AG20443 (cell line): Measurements from ENCODE around the gene SFSWAP.
"Not testable (repeated sequence)": the region's sequence is repeated elsewhere in the genome, so short reads cannot be mapped to it uniquely, and the experiment has no call there.

Source experiments
- DNase-seq: peaks from one replicate; pipeline ENCODE4 v3.0.0; 2012; ENCODE audit warnings: low spot score, mixed read lengths

SFSWAP gene

DNA sequence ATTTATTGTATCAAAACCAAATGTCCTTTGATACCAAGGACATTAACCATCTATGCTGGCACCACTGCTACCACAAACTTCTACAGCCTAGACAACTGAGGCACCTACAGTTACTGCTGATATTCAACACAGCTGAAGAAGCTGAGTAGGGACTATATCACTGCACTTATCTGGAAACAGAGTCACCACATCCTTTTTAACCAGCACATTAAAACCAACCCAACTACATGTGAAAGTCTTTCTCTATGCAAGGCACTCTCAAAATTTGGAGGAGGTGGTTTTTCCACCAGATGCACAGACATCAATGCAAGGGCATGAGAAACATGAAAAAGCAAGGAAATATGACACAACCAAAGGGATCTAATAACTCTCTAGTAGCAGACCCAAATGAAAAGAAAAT, 7.7 kb upstream of the SFSWAP start:
- no peak for DNase-seq

DNA sequence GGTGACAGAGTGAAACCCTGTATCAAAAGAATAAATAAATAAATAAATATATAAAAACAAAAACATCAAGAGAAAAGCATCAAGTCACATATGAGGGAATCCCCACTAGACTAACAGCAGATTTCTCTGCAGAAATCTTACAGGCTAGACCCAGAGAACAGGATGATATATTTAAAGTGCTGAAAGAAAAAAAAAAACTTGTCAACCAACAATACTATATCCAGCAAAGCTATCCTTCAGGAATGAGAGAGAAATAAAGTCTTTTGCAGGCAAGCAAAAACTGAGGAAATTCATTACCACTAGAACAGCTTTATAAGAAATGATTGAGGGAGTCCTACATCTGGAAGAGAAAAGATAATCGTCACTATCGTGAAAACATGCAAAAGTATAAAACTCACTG, 6.4 kb upstream of the SFSWAP start:
- no peak for DNase-seq

DNA sequence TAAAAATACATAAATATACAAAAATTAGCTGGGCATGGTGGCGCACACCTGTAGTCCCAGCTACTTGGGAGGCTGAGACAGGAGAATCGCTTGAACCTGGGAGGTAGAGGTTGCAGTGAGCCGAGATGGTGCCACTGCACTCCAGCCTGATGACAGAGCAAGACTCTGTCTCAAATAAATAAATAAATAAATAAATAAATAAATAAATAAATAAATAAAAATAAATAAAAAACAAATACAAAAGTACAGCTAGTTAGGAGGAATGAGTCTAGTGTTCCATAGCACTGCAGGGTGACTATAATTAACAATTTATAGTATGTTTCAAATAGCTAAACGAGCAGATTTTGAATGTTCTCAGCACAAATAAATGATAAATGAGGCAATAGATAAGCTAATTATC, 4.2 kb upstream of the SFSWAP start:
- not testable (repeated sequence) for DNase-seq

DNA sequence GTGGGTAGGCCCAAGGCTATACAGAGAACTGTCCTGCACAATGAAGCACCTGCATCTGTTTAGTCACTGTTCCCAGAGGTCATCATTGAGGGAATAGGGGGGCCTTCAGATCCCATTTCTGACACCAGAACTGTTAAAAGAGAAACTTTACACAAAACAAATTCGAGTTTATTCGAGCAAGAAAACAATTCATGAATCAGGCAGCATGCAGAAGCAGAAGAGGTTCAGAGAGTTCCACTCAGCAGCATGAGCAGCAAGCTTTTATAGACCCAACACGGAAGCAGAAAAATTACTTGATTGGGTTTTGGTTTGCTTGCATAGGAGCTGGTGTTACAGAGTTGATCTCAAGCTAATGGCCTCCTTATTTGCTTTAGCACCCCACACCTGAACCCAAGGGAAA, 1.7 kb upstream of the SFSWAP start:
- DNase-seq = no peak

DNA sequence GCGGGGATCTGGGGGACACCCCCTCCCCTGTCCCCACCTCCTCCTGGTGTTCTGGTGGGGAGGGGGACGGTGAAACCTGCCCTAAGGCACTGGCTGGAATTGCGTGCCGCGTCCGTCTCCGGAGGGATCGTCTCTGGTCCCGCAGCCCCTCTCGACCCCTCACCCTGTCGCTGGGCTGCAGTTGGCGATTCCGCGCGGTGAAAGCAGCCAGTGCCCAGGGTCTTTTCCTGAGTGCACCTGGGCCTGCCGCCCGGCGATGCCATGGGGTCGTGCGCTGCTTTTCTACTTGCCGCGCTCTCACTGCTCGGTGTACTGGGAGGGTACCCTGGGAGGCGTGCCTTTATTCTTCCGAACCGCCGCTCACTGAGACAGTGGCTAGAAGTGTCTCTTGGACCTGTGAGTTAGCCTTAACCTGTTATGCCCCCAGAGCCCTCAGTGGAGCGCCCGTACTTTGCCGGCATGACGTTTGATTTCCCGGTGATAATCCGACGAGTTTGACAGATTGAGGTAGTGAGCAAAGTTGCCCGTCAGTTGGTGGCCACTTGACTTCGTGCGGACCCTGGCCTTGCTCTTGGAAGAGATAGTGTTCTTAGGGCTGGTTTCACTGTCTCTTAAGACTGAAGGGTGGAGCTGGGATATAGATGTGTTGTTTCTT, 788 bp downstream of the SFSWAP start:
- no peak for DNase-seq

DNA sequence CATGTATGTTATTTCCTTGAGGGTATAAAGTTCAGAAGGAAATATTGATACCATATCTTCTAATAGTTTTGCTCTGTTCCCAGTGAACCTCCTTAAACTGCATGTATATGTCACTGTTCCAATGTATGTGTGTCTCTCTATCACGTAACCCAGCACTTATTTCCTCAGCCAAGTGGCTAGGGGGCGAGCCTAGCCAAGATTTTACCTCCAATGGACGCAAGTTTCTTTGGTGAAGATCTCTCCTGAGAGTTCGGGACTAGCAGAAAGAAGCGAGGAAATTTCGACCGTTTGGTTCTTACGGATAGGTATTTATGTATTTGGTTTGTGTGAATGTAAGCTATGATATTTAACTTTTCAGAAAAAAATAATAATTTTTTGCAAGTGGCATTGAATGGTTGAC, 2.5 kb downstream of the SFSWAP start:
- no peak for DNase-seq

DNA sequence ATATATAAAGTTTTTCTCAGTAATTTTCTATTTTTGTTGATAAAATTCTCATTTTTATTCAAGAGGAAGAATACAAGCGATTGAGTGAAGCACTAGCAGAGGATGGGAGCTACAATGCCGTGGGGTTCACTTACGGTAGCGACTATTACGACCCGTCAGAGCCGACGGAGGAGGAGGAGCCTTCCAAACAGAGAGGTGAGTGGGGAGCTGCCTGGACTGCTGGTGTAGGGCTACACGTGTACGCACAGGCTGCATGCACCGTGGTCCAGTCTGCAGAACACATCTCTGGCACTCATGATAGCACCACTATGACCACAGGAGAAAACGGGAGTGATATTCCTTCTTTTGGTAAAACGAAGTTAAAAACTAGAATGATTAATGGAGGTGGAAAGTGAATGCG, 3.9 kb downstream of the SFSWAP start:
- DNase-seq = no peak

DNA sequence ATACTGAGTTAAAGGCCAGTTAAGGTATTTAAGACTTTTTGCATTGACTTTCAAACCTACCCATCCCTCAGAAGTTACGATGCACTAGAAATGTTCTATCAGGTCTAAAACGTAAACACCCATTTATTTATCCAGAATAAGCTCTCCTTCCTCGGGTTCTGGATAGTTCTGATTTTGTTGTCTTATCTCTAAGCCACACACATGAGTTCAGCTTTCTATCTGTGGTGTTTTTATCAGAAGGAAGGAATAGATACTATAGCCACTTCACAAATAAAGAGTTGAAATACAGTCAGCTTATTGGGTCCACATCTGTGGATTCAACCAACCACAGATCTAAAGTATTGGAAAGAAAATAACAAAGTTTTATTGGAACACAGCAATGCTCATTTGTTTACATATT, 5.4 kb downstream of the SFSWAP start:
- no peak for DNase-seq

DNA sequence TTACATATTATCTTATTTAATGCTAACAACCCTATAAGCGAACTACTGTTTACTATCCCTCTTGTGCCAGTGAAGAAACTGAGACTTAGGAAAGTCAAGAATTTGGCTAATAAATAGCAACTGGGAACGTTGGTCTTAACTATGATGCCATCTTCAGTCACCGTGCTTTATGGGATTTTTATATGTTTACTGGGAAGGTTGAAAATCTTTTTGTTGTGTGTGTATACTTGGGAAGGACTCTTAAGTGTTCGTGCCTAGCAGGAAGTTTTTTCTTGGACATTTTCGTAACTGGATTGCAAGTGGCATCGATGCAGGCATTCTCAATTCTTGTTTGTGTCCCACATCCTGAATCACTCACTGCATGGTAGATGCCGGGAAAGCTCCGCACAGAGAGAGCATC, 9.4 kb downstream of the SFSWAP start:
- no peak for DNase-seq

DNA sequence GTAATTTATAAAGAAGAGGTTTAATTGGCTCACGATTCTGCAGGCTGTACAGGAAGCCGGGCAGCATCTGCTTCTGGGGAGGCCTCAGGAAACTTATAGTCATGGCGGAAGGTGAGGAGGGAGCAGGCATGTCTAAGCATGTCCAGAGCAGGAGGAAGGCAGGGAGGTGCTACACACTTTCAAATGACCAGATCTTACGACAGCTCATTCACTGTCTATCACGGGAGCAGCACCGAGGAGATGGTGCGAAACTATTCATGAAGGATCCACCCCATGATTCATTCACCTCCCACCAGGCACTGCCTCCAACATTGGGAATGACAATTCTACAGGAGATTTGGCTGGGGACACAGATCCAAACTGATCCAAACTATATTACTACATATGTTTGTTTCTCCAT, 10.0 kb downstream of the SFSWAP start:
- DNase-seq = no peak

DNA sequence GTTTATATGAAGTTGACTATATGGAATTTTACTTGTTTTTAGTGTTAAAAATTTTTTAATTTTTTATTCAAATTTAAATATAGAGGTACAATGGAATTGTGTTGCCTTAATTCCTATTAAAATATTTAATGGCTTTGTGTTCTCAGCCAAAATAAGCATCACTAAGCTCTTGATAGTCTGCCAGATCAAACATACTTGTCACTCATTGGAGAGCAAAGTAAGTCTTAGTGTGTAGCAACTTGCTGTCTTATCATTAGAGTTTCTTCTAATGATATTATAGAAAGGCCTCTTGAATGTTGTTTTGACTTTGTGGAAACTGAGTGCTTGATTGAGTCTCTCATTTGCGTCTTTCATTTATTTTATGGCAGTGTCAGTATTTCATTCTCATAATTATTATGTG, 10.7 kb downstream of the SFSWAP start:
- no peak for DNase-seq

DNA sequence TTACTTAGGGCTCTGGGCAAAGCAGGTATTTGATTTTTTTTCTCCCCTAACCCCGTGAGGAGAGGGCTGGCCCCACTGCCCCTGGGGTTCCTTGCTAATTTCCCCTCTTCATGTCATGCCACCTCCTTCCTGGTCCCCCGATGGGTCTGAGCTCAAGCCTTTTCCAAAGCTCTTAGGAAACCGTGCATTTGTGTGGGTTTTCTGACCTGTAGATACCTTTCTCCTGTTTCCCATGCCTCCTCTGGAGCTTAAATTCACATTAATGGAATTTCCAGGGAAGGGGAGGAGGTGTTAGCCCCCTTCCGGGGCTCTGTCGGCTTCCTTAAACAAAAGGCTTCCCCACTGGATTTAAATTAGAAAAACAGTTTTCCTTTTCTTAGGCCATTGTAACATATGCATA, 12.6 kb downstream of the SFSWAP start:
- DNase-seq = no peak

DNA sequence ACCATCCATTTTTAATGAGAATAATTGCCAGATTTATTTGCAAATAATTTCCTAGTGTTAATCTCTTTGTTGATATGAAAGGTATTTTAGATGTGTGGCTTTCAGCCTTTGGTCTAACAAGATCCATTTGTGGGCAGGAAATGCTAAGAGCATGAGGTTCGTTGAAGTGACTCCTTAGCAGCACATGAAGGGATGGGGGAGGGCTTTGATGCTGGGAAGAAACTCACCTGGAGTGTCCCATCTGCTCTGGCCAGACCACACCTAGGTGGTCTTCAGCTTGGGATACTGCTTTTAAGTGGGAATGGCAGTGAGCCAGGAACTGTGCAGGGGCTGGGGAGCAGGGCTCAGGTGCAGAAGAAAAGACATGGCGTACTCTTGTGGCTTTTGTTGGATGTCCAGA, 13.6 kb downstream of the SFSWAP start:
- DNase-seq = no peak

DNA sequence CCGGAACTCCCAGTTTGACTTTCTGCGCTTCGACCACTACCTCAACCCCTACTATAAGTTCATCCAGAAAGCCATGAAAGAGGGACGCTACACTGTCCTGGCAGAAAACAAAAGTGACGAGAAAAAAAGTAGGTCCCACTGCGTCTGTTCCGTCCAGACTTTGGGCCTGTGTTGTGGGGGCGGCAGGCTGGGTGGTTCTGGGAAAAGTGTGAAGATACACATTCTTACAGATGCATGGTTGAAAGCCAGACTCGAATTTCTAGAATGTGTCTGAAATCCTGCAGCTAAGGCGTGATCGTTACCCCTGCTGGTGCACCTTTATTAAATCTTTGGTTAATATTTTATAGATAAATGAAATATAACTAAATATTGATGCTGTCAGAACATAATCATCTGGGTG, 14.6 kb downstream of the SFSWAP start:
- DNase-seq = no peak

DNA sequence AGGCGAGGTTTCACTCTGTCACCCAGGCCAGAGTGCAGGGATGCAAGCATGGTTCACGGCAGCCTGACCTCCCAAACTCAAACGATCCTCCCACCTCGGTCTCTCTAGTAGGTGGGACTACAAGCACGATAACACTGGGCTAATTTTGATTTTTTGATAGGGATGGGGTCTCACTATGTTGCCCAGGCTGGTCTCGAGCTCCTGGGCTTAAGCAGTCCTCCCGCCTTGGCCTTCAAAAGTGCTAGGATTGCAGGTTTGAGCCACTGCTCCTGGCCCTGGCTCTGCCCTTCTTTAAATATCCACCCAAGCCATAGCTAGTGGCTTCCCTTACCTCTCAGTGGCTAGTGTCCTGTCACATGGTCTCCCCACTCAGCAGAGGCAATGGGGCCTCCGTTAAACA, 17.8 kb downstream of the SFSWAP start:
- DNase-seq = no peak

DNA sequence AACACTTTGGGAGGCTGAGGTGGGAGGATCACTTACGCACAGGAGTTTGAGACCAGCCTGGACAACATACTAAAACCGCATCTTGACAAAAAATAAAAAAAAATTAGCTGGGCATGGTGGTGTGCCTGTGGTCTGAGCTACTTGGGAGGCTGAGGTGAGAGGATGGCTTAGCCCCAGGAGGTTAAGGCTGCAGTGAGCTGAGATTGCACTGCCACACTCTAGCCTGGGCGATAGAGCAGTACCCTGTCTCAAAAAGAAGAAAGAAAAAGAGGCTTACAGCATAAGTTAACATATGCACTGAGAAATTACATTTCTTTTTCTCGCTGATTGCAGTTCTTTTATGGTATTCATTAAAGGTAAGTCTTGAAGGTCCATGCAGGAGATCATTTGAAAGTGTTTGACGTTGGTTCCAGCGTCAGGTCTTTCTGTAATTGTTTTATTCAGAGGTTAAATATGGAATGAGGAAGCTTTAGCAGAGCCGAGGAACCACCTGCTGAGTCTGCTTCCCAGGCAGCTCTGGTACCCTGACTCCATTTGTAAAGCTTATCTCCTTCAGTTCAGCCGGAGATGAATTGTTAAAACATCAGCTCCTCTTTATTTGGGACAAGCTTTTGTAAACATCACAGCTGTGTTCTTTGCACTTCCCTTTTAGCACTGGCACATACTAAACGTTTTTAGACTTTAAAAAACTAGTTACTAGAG, 18.5 kb downstream of the SFSWAP start:
- DNase-seq = no peak

DNA sequence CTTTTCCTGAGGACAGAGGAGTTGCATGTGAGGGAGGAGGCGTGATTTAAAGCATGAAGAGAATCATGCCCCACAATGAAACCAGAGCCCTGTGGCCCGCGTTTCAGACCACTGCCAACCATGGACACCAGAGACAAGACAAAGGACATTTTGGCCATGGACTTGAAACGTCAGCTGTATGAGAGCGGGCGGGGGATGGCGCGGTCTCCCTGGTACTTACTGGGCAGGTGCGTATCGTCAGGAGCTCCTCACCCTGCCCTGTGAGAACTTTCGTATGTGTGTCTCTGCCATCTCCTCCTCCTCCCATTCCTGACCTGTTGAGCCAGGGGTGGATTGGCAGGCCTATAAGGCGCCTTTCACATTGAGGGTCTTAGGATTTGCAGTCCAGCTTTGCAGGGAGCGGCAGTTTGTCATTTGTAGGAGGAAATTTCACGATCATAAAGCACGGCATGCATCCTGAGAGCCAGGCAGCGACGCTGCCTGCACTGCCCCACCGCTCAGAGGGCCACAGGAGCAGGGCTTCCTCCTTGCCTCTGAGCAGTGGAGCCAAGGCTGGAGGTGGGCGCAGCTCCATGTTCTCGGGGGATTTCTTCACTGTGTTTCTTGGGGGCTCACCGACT, 22.2 kb downstream of the SFSWAP start:
- DNase-seq = no peak

DNA sequence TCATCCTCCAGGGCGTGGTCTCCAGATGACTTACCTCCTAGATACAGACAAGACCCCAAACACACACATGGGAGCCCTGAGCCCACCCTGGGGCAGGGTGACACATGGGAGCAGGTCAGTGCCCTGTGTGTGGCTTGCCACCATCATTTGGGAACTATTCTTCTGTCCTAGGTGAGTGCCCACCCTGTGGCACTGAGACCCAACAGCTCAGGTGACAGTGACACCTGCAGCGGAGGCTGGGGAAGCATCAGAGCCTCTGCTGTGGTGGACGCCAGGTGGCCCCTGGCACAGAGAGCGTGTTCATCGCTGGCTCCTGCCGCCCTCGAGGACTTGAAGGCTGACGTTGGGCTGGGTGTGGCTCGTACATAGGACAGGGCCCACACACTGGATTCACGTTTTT, 23.0 kb downstream of the SFSWAP start:
- DNase-seq = no peak

DNA sequence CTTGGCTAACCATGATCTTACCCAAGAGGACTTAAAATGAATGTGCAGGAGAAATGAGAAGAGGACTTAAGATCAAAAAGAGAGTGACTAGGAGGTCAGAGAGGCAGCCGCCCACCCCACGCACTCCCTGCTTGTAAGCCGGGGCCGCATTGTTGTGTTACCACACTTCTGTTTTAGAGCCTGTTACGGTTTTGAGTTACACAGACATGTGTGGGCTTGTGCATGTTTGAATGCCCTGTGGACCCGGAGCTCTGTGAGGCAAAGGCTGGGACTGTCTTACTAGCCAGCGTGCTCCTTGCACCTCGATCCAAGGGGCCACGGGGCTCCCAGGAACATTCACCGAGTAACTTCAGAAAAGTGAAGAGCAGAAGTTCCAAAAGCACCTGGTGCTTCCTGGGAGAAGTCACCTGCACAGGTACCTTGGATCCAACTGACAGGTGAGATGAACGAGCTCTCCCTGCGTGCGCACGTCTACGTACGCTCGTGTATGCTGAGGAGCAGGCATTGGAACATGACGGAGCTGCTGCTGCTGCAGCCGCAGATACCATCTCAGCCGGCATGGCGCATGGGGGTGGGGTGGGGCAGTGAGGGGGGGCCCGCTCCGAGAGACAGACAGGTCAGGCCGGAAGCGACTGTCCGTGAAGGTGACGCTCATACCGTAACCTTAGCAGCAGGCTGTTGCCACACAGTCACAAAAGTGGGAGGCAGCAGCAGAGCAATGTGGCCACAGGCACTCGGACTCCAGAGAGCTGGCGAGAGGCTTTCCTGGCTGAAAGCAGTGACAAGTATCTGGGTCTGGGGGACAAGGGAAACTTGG, 23.7 kb downstream of the SFSWAP start:
- DNase-seq = no peak

DNA sequence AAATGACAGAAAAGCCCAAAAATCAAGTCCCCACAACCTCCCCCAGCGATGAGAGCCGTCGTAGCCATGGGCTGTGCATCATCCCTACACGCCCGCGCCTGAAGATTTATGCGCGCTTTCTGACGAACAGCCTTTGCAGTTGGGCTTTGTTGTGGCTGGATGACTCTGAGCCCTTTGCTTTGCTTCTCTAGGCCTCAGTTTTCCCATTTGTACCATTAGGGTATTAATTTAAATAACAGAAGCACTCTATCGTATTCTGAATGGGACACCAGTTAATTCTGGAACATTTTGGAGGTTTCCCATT, 24.2 kb downstream of the SFSWAP start:
- DNase-seq = no peak

DNA sequence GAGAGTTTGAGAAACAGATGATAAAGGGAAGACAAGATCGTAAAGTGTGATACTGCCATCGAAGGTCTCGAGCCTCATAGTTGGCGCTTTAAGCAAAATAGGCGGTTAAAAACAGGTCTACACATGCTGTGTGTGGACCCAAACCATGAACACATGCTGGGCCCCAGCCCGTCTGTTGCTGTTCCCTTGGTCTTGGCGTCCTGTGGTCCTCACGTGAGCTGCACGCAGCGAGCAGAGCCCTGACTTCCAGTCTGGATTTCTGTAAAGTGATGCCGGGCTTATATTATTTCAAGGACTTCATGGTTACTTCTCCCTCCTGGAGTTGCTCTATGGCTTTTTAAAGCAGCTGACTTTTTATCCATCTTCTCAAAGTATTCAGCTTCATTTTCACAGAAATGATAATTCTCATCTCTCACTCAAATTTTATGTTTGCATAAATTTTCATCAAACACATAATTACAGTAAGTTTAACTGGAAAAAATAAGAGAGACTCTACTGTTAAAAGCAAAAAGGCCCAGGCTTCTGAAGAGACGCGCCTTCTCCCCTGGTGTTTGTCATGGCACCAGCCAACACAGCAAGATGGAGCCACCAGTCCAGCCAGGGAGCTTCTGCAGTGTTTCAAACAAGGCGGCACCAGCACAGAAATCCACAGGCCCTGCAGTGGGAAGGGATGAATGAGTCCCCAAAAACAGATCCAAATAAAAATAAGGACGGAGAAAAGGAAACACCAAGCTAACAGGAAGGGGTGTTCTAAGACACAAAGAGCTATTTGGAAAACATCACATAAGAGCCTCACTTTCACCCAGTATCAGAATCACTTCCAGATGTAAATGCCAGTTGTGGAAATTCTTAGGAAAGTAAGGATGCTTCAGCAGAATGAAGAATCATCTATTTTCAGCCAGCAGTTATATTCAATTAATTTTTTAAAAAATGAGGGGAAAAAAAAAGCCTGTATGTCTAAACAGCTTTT, 24.9 kb downstream of the SFSWAP start:
- no peak for DNase-seq
